ENCODE data around the gene TRMT112.

Gene TRMT112

GRCh38 chr11:64291752-64292459, 25.5 kb downstream of the TRMT112 start:
- no peak for DNase-seq (ENCODE audit: low spot score)

DNA sequence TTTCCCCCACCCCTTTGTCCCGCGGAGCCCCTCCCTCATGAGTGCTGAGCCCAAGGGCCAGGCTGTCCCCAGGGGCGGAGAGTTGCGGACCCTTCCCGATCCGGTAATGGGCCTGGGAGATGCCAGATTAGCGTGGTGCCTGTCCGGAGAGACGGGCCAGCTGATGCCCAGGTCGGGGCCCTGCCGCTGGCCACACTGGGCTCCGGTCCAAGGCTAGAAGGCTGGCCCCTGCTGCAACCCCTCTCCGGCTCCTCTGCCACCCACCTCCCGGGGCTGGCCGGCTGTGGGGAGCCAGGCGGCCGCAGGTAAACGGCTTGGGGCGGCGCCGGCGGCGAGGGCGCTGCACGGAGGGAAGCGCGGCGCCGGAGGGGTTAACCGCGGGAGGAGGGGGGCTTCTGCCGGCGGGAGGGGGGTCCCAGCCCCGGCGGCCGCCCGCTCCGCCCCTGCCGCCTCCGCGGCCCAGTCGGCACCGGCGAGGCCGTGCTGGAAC, 26.1 kb downstream of the TRMT112 start, which contains the start of gene KCNK4:
Gene KCNK4, plus strand, starts transcription at position 41 of the 490 bp plus-strand sequence. CDS start 1,717 bp downstream, outside the sequence.
- DNase-seq (ENCODE audit: low spot score): peak; percentile 65

DNA sequence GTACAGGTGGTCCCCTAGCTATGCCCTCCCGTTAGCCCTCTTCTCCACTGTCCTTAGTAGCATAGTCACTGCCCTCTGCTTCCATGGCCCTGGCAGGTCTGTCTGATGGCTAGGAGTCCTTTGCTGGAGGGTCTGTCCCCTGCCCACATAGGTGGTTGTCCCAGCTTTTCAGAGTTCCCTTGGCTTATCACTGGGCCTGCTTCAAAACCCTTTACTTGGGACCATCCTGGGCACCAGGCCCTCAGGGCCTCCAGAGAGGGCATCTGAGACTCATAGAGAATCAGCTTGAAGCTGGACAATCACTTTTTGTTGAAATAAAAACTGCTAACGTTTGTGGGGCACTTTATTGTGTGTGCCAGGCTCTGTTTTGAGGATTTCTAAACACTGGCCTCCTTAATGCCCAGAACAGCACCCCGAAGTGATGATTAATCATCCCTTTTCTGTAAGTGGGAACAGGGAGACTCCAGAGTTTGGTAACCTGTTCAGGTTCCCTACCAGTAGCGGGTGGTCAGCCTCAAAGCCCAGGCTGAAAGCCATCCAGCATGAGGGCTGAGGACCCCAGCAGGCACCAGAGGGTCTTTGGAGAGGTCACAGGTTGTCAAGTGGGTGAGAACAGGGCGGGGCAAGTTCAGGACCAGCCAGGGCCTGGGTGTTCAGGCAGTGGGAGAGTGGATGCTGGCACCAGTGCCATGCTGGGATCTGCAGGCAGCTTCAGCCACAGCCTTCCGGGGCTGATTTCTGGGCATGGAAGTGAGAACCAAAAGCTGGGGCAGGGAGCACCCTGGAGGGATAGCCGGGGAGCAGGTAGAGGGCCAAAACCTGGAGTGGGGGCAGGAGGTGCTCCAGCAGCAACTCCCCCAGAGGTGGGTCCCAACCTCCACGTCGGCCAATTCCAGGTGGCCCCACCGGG, 26.8 kb downstream of the TRMT112 start:
- no peak for DNase-seq (ENCODE audit: low spot score)

DNA sequence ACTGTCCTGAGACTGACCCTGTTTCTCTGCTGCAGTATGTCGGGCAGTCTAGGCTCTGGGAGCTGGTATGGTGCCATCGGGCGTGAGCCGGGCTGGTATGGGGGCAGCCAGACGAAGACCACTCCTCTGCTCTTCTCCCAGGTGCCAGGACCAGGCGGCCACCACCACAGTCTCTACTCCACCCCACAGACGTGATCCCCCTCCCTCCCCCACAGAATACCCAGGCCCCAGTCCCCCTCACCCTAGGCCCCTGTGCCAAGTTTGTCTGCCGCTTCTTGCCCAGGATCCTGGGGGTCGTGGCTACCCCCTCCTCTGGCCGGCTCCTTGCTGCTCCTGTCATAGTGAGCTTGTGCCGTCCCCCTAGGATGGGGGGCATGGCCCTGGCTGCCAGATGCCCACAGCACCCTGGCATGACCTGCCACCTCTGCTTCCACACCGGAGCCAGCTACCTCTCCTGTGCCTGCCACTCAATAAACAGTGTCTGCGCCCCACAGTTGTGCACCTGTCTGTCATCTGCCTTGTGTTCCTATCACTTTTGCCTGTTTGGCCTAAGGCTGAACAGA, 28.3 kb downstream of the TRMT112 start:
- no peak for DNase-seq (ENCODE audit: low spot score)

GRCh38 chr11:64288353-64288750, 29.0 kb downstream of the TRMT112 start:
- no peak for DNase-seq (ENCODE audit: low spot score)

GRCh38 chr11:64287676-64288352, 29.5 kb downstream of the TRMT112 start:
- no peak for DNase-seq (ENCODE audit: low spot score)

DNA sequence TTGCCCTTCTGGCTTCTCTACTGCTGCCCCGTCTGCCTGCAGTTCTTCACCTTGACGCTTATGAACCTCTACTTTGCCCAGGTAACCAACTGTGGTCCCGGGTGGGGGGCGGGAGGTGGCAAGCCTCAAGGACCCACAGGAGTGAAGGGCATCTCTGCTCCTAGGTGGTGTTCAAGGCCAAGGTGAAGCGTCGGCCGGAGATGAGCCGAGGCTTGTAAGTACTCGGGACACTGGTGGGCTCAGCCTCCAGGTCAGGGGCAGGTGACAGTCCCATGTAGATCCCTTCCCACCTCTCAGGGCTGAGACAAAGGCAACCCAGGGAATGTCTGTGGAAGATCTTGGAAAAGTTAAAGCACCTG, 30.6 kb downstream of the TRMT112 start:
- DNase-seq (ENCODE audit: low spot score): no peak

- no peak for DNase-seq (ENCODE audit: low spot score)
Measured at GRCh38 chr11:64285885-64286800, 31.2 kb downstream of the TRMT112 start.

DNA sequence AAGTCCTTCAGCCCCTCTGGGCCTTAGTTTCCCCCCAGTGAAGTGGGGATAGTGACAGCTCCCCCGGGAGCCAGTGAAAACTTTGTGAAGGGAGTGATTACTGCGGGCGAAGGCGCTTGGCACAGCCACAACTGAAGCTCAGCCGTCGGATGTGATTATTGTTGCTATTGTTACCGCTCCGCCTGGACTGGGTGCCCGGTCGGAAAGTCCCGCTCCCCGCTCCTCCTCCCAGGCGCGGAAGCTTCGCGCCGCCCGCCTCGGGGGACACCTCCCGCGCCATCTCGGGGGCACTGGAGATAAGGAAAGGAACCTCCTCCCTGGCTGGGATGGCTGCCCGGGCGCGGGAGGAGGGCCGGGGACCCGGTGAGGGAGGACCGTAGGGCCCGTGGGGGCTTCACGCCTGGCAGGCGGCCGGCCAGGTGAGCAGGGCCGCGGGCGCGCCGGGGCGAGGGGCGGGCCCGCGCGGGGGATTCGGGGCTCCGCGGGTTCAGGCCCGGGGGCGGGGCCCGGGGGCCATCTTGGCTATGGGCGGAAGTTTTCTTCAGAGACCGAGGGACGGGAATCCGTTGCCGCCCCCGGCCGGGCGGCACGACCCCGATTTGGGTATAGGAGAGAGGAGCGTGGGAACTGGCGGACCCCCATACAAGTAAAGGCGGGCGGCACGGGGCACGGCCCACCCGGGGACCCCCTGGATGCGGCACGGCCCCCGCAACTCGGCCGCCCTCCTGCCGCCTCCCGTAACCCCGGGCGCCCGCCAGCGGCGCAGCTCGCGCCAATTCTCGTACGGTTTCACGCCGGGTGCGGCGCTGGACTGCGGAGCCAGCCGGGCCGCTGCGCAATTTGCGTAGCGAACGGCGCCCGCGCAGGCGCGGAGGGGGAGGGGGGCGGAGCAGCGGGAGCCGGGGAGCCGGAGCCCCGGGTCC, 32.1 kb downstream of the TRMT112 start, which contains the start of gene GPR137:
Gene GPR137, plus strand, starts transcription at position 887 of the 923 bp plus-strand sequence. CDS start 677 bp downstream, outside the sequence.
- DNase-seq (ENCODE audit: low spot score): peak; percentile 94

- DNase-seq (ENCODE audit: low spot score): peak; percentile 99
Measured at GRCh38 chr11:64284048-64284961, 33.1 kb downstream of the TRMT112 start, which contains the start of gene BAD. Gene BAD, minus strand, starts transcription at chr11:64284665. Its CDS starts 297 bp downstream, at chr11:64284368.

DNA sequence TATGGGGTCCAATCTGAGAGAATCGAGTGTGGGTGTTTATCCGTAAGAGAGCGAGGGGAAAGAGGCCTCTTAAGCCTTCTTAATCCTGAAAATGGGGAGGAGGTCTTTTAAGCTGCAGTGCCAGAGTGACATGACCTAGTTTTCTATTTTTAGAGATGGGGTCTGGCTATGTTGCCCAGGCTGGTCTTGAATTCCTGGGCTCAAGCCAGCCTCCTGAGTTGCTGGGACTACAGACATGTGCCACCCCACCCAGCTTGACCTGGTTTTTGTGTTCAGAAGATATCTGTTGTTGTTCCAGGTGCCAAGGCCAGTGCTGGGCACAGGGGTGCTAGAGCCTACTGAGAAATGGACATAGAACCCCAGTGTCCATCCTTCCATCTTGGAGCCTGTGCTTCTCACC, 34.3 kb downstream of the TRMT112 start:
- DNase-seq (ENCODE audit: low spot score): no peak

GRCh38 chr11:64281957-64282770, 35.2 kb downstream of the TRMT112 start:
- no peak for DNase-seq (ENCODE audit: low spot score)

DNA sequence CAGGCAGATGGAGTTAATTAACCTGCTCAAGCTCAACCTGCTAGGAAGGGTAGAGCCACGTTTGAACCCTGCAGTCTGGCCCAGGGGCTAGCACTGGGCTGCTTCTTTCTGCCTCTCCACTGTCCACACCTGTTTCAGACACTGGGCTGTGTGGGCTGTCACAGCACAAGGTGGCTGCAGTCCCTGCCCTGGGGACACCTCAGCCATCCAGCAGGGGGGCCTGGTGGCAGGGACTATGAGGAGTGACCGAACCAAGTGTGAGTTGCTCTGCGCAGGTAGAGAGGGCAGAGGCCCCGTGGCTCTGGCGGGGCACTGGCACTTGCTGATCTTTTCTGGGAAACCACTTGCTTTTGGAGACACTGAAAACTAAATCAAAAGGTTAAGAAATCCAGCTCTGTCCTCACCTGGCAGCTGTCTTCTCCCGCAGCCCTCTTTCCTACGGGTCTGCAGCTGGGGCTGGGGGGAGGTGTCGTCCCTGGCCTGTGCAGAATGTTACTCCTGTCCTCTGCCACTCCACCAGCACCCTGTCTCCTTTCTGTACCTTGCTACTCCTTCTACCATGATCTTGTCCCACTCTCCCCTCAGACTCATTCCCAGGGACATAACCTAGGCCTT, 38.7 kb downstream of the TRMT112 start:
- DNase-seq (ENCODE audit: low spot score): no peak

DNA sequence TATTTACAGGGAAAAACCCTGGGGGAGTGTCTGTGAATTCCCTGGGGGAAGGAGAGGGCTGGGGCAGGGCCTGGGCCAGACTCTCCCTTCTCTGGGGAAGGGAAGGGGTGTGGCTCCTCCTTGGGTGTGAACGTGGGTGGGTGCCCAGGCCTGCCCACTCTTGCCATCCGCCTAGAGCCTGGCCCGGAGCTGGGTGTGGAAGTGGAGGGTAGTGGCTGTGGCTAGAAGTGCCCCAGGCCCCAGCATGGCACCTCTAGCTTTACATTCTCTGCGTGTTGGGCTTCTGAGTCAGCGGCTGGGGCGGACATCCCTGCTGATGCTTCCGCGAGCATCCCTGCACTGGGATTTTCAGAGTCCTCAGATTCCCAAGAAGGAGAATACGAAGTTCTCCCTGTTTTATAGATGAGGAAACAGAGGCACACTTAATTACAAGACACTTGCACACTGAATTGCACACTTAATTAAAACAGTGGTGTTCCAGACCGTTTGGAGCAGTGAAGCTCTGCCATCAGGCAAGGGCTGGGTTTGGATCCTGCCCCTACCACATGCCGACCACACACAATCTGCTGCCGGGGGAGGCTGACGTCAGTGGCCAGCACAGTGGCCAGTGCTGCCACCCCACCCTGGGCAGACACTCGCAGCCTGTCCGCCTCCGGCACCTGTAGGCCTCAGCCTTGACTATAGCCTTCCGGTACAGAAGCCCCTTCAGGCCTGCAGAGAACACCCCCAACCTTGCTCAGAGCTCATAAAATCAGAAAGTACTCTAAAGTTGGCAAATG, 40.5 kb downstream of the TRMT112 start:
- DNase-seq (ENCODE audit: low spot score): no peak

DNA sequence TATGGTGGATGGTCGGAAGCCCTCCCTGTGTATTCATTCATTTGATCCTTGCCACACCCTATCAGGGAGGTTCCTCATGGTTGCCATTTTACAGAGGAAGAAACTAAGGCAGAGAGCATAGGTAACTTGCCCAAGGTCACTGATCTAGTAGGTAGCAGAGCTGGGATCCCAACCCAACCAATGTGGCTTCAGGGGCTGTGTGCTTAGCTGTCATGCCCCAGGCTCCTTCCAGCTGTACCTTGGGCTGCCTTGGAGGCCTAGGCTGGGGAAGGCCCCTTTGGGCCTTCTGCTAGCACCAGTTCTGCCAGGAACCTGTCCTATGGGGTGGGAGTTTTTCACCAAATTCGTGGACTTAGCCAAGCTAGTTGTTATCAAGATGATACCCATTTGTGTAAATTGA, 41.5 kb downstream of the TRMT112 start:
- DNase-seq (ENCODE audit: low spot score): no peak

- DNase-seq (ENCODE audit: low spot score): no peak
Measured at GRCh38 chr11:64275031-64275800, 42.1 kb downstream of the TRMT112 start.

Data from iPS-NIHi11 (cell line).